Measurements from ENCODE around the gene HIVEP3.

DNA sequence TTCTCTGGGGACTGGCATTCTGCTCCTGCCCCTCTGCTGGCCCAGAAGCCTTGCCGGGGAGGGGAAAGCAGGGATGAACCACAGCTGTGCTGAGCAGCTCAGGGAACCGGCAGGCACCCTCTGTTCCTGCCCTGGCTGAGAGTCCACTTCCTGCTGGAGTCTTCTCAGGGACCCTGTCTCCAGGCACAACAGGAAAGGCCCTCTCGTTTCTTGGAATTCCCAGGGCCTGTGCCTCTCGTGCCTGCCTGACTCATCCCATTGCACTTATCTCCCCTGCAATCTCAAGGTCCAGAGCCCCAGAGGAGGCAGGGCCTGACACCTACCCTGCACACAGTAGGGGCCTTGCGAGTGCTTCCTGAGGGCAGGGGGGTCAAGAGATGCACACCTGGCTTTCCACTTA is 433.1 kb downstream of the HIVEP3 start:
- TF ChIP-seq, protein P1, sequence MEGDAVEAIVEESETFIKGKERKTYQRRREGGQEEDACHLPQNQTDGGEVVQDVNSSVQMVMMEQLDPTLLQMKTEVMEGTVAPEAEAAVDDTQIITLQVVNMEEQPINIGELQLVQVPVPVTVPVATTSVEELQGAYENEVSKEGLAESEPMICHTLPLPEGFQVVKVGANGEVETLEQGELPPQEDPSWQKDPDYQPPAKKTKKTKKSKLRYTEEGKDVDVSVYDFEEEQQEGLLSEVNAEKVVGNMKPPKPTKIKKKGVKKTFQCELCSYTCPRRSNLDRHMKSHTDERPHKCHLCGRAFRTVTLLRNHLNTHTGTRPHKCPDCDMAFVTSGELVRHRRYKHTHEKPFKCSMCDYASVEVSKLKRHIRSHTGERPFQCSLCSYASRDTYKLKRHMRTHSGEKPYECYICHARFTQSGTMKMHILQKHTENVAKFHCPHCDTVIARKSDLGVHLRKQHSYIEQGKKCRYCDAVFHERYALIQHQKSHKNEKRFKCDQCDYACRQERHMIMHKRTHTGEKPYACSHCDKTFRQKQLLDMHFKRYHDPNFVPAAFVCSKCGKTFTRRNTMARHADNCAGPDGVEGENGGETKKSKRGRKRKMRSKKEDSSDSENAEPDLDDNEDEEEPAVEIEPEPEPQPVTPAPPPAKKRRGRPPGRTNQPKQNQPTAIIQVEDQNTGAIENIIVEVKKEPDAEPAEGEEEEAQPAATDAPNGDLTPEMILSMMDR (IDR thresholded peaks at IDR 0.05; ENCODE audit: borderline replicate concordance, extremely low read depth, low read length, poor library complexity, severe bottlenecking) = no peak
- no peak for TF ChIP-seq EZH2 (IDR thresholded peaks at IDR 0.05; ENCODE audit: borderline replicate concordance, low read depth, low read length, severe bottlenecking)

Measured in DND-41 (cell line).